Measurements from ENCODE around the gene CHID1.
A peak's percentile ranks its signal among the peaks of the same experiment; 100 is the strongest.

The CHID1 gene

GRCh38 chr11:933142-933851 is 22.7 kb upstream of the CHID1 start:
- DNase-seq (ENCODE audit: low spot score): no peak

GRCh38 chr11:932435-932834 is 21.8 kb upstream of the CHID1 start:
- DNase-seq (ENCODE audit: low spot score): no peak

- DNase-seq (ENCODE audit: low spot score): no peak
Measured at GRCh38 chr11:931385-931784, 20.8 kb upstream of the CHID1 start.

GRCh38 chr11:929405-929804 is 18.8 kb upstream of the CHID1 start:
- no peak for DNase-seq (ENCODE audit: low spot score)

GRCh38 chr11:928786-929185 is 18.2 kb upstream of the CHID1 start:
- no peak for DNase-seq (ENCODE audit: low spot score)

- peak; percentile 42 for DNase-seq (ENCODE audit: low spot score)
Measured at GRCh38 chr11:927871-928270, 17.3 kb upstream of the CHID1 start.

GRCh38 chr11:926341-926916 is 15.8 kb upstream of the CHID1 start:
- DNase-seq (ENCODE audit: low spot score): no peak

- DNase-seq (ENCODE audit: low spot score): peak; percentile 89
Measured at GRCh38 chr11:925496-926301, 15.1 kb upstream of the CHID1 start, which contains the start of gene AP2A2. Gene AP2A2, plus strand, starts transcription at chr11:925870. Its CDS starts 152 bp downstream, at chr11:926022.

- no peak for DNase-seq (ENCODE audit: low spot score)
Measured at GRCh38 chr11:925158-925495, 14.5 kb upstream of the CHID1 start.

GRCh38 chr11:924406-925157 is 14.0 kb upstream of the CHID1 start:
- no peak for DNase-seq (ENCODE audit: low spot score)

GRCh38 chr11:923691-924405 is 13.2 kb upstream of the CHID1 start:
- DNase-seq (ENCODE audit: low spot score): no peak

- DNase-seq (ENCODE audit: low spot score): no peak
Measured at GRCh38 chr11:921921-922678, 11.5 kb upstream of the CHID1 start.

- DNase-seq (ENCODE audit: low spot score): no peak
Measured at GRCh38 chr11:917426-917825, 6.8 kb upstream of the CHID1 start.

- no peak for DNase-seq (ENCODE audit: low spot score)
Measured at GRCh38 chr11:914747-915501, 4.3 kb upstream of the CHID1 start.

GRCh38 chr11:914204-914603 is 3.6 kb upstream of the CHID1 start:
- no peak for DNase-seq (ENCODE audit: low spot score)

- DNase-seq (ENCODE audit: low spot score): no peak
Measured at GRCh38 chr11:913043-913442, 2.4 kb upstream of the CHID1 start.

- DNase-seq (ENCODE audit: low spot score): no peak
Measured at GRCh38 chr11:912266-912665, 1.7 kb upstream of the CHID1 start.

GRCh38 chr11:911890-912219 is 1.2 kb upstream of the CHID1 start:
- no peak for DNase-seq (ENCODE audit: low spot score)

GRCh38 chr11:911031-911889 is 650 bp upstream of the CHID1 start:
- peak; percentile 26 for DNase-seq (ENCODE audit: low spot score)
